Activated T-cell treated with anti-CD3 and anti-CD28 coated beads, Interleukin-2, amount 50 U/mL, for 48 hours (primary cell): ENCODE data around the gene PLXNC1.

Experiments used
- DNase-seq, 2 experiments: peaks; one replicate each; pipeline ENCODE4 v3.0.0-alpha.2; 2020

PLXNC1 gene

GRCh38 chr12:94207849-94208621 lies 59.7 kb downstream of the PLXNC1 start:
- peak; percentile 58 to 70 for DNase-seq

DNA sequence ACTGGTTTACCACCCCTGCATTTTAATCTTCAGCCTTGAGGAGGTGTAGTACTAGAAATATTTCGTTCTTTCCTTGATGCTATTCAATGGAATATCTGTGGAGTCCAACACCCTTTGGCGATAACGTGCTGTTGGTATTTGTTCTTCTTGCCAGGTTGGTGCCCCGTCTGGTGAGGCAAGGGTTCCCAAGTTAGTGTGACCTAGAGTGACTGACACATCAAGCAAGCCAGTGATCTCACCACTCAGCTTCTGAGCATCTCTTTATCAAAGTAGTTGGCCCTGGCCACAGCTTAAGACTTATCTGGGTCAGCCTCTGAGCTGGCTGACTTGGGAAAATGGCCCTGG lies 60.2 kb downstream of the PLXNC1 start:
- DNase-seq, result peak; percentile 68 to 72

DNA sequence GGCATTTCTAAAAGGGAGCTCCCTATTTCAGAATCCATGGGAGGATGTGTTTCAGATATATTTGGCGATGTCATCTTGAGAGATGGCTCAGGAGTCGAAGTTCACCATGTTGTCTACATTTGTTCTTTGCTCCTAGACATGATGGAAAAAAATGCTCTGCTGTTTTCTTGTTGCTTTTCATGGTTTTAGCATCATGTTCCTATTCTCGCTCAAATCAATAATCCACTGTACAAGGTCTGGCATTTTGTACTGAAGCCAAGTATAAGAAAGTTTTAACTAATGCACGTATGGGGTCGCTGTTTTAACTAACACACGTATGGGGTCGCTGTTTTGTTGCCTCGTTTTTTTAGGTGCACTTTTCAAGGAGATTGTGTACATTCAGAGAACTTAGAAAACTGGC lies 60.9 kb downstream of the PLXNC1 start:
- DNase-seq, result no peak

DNA sequence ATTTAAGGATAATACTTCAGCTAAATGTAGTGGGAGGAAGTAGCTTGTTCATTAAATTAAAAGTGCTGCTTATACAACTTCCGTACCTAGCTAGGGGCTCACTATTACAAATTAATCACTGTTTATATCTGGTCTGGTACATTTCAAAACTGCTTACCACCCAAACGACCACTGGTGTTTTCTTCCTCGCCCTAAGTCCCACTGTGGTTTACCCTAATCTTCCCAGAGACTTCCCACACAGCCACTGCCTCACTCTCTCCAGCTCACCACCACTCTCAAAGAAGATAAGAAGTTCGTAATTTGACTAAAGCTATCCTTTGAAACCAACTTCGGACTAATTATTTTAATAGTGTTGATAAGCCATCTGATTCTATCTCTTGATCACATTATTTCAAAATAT lies 62.6 kb downstream of the PLXNC1 start:
- DNase-seq, result no peak

GRCh38 chr12:94218233-94218632 lies 69.9 kb downstream of the PLXNC1 start:
- no peak for DNase-seq

GRCh38 chr12:94219622-94220302 lies 71.4 kb downstream of the PLXNC1 start:
- DNase-seq, result no peak

- no peak for DNase-seq
These were observed 72.4 kb downstream of the PLXNC1 start for GRCh38 chr12:94220804-94221203.

GRCh38 chr12:94222351-94223084 lies 74.1 kb downstream of the PLXNC1 start:
- DNase-seq, result no peak

GRCh38 chr12:94223842-94224241 lies 75.5 kb downstream of the PLXNC1 start:
- no peak for DNase-seq

GRCh38 chr12:94225506-94225905 lies 77.1 kb downstream of the PLXNC1 start:
- DNase-seq, result no peak

DNA sequence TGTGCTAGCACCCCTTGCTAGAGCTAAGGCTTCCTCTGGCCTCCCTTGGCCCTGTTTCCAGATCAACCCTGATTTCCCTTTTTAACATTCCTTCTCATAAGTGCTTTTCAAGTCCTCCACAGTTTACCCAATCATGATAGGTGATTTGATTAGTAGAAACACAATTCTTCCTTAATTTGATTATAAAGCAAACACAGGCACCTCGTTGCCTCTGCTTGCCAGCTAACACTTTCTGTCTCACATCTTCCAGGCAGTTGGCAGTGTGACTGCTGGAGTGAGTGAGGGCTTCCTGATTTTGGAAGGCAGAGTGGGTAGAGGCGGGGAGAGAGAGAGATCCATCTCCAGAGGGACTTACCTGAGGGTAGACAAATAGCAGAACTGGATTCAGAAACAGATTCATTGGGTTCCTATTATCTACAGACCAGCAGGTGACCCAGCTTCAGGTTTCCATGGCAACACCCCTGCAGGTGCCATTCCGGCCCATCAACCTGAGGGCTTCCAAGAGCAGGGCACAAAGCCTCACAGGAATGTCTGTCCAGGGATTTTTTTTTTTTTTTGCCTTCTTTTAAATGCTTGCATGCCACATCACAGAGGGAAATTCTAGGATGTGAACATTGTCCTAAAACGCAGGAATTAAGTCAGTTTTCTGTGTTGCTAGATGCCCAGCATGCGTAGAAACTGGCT lies 77.7 kb downstream of the PLXNC1 start:
- no peak for DNase-seq

DNA sequence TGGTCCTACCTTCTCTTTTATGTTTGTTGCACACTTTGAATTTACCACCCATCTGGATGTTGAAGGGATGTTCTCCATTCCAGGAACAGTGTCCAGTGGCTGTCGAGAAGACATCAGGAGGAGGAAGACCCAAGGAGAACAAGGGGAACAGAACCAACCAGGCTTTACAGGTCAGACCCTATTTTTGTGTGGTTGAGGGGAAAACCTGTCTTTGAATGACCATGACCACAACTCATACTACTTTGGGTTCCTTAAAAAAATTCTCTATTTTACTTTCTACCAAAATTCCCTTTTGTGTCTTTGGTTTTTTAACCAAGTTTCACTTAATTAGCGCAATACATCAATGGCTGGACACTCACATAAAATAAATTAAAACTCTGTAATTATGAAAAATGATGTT lies 78.7 kb downstream of the PLXNC1 start:
- DNase-seq, result no peak

DNA sequence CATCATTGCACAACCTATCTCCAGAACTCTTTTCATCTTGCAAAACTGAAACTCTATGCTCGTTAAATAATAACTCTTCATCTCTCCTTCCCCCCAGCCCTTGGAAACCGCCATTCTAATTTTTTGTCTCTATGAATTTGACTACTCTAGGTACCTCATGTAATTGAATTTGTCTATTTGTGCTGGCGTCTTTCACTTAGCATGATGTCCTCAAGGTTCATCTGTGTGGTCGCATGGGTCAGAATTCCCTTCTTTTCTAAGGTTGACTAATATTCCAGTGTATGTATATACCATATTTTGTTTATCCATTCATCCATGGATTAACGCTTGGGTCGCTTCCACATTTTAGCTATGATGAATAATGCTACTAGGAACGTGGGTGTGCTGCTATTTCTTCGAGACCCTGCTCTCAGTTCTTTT lies 80.1 kb downstream of the PLXNC1 start:
- DNase-seq, result no peak

DNA sequence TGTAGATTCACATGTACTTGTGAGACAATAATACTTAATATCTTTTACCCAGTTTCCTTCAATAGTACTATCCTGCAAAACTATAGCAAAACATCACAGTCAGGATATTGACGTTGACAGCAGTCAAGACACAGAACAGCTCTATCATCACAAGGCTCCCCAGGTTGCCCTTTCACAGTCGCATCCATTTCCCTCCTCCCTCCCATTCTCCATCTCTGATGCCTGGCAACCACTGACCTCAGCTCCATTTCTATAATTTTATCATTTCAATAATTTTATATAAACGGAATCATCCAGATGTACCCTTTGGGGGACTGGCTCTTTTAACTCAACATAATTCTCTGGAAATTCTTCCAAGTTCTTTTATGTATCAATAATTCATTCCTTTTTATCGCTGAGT lies 81.5 kb downstream of the PLXNC1 start:
- no peak for DNase-seq

- no peak for DNase-seq
These were observed 82.1 kb downstream of the PLXNC1 start for GRCh38 chr12:94230357-94230905.

- DNase-seq, result no peak
These were observed 83.3 kb downstream of the PLXNC1 start for GRCh38 chr12:94231709-94232108.

- no peak for DNase-seq
These were observed 87.5 kb downstream of the PLXNC1 start for GRCh38 chr12:94235848-94236247.

DNA sequence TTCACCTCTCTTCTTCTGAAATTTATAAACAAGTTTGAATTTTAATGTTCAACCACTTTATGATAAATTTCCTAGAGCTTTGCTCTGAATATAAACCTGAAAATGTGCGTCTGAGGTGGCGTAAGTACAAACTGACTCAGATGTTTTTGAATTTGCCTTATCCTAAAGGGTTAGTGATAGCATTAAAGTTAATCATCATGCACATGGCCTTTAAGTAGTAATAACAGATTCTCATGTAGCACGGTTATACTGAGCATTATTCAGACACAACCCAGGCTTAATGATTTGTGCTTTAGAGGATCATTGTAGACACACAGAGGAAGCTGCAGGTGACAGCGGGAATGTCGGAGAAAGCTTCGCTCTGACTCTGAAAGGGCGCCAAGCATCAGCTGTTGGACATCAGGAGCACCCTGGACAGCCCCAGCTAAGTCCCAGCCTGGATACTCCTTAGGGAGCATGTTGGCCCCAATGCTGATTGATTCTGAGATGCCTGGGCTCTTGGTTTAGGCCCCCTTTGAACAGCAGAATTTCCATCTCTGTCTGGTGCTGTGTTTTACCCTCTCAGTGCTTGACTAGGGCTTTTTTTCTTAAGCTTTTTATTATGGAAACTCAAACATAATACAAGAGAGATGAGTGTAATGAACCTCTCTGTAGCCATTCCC lies 91.1 kb downstream of the PLXNC1 start:
- DNase-seq, result no peak

- no peak for DNase-seq
These were observed 91.8 kb downstream of the PLXNC1 start for GRCh38 chr12:94240171-94240570.

GRCh38 chr12:94242901-94243300 lies 94.5 kb downstream of the PLXNC1 start:
- no peak for DNase-seq

GRCh38 chr12:94244165-94245133 lies 96.1 kb downstream of the PLXNC1 start:
- peak; percentile 69 to 72 for DNase-seq
